ENCODE data around the gene RHOF.

GRCh38 chr12:121805171-121806008, 11.9 kb upstream of the RHOF start:
- no peak for TF ChIP-seq CTCF (IDR thresholded peaks at IDR 0.05)
- TF ChIP-seq POLR2A (IDR thresholded peaks at IDR 0.05): no peak

Data from tibial nerve (tissue), 3 donors.